ENCODE results near the gene IL7R.

The IL7R gene

DNA sequence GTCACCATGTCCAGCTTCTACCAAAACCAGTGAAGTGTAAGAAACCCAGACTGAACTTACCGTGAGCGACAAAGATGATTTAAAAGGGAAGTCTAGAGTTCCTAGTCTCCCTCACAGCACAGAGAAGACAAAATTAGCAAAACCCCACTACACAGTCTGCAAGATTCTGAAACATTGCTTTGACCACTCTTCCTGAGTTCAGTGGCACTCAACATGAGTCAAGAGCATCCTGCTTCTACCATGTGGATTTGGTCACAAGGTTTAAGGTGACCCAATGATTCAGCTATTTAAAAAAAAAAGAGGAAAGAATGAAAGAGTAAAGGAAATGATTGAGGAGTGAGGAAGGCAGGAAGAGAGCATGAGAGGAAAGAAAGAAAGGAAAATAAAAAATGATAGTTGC is 19.8 kb downstream of the IL7R start:
- no peak for DNase-seq (ENCODE audit: low read depth in 1 of 2, low spot score in 1 of 2)
- H3K4me3 ChIP-seq (replicated peaks; ENCODE audit: insufficient read depth, low read length): no peak overlapping the region
- no peak overlapping the region for H3K27ac ChIP-seq (replicated peaks)
- TF ChIP-seq, protein P1, sequence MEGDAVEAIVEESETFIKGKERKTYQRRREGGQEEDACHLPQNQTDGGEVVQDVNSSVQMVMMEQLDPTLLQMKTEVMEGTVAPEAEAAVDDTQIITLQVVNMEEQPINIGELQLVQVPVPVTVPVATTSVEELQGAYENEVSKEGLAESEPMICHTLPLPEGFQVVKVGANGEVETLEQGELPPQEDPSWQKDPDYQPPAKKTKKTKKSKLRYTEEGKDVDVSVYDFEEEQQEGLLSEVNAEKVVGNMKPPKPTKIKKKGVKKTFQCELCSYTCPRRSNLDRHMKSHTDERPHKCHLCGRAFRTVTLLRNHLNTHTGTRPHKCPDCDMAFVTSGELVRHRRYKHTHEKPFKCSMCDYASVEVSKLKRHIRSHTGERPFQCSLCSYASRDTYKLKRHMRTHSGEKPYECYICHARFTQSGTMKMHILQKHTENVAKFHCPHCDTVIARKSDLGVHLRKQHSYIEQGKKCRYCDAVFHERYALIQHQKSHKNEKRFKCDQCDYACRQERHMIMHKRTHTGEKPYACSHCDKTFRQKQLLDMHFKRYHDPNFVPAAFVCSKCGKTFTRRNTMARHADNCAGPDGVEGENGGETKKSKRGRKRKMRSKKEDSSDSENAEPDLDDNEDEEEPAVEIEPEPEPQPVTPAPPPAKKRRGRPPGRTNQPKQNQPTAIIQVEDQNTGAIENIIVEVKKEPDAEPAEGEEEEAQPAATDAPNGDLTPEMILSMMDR (IDR thresholded peaks at IDR 0.05; ENCODE audit: insufficient read depth, low read length): no peak
- TF ChIP-seq GABPA (IDR thresholded peaks at IDR 0.05; ENCODE audit: low read depth): no peak
- TF ChIP-seq SPI1 (IDR thresholded peaks at IDR 0.05; ENCODE audit: borderline replicate concordance, low read depth): no peak
- H3K27me3 ChIP-seq (ENCODE audit: insufficient read depth, poor library complexity, severe bottlenecking): no peaks in the 10 kb centered on the region

DNA sequence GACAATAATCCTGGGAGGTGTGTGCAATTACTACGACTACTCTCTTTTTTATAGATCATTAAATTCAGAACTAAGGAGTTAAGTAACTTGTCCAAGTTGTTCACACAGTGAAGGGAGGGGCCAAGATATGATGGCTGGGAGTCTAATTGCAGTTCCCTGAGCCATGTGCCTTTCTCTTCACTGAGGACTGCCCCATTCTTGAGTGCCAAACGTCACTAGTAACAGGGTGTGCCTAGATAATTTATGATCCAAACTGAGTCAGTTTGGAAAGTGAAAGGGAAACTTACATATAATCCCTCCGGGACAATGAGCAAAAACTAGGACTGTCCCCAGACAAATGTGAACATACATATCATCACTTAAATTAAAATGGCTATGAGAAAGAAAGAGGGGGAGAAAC is 20.2 kb downstream of the IL7R start:
- no peak overlapping the region for H3K27ac ChIP-seq (replicated peaks)
- no peaks in the 10 kb centered on the region for H3K27me3 ChIP-seq (ENCODE audit: insufficient read depth, poor library complexity, severe bottlenecking)
- DNase-seq (ENCODE audit: low read depth in 1 of 2, low spot score in 1 of 2): no peak
- TF ChIP-seq, protein P1 (IDR thresholded peaks at IDR 0.05; ENCODE audit: insufficient read depth, low read length): no peak
- TF ChIP-seq GABPA (IDR thresholded peaks at IDR 0.05; ENCODE audit: low read depth): no peak
- no peak for TF ChIP-seq SPI1 (IDR thresholded peaks at IDR 0.05; ENCODE audit: borderline replicate concordance, low read depth)
- TF ChIP-seq, protein P2, sequence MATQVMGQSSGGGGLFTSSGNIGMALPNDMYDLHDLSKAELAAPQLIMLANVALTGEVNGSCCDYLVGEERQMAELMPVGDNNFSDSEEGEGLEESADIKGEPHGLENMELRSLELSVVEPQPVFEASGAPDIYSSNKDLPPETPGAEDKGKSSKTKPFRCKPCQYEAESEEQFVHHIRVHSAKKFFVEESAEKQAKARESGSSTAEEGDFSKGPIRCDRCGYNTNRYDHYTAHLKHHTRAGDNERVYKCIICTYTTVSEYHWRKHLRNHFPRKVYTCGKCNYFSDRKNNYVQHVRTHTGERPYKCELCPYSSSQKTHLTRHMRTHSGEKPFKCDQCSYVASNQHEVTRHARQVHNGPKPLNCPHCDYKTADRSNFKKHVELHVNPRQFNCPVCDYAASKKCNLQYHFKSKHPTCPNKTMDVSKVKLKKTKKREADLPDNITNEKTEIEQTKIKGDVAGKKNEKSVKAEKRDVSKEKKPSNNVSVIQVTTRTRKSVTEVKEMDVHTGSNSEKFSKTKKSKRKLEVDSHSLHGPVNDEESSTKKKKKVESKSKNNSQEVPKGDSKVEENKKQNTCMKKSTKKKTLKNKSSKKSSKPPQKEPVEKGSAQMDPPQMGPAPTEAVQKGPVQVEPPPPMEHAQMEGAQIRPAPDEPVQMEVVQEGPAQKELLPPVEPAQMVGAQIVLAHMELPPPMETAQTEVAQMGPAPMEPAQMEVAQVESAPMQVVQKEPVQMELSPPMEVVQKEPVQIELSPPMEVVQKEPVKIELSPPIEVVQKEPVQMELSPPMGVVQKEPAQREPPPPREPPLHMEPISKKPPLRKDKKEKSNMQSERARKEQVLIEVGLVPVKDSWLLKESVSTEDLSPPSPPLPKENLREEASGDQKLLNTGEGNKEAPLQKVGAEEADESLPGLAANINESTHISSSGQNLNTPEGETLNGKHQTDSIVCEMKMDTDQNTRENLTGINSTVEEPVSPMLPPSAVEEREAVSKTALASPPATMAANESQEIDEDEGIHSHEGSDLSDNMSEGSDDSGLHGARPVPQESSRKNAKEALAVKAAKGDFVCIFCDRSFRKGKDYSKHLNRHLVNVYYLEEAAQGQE (IDR thresholded peaks at IDR 0.05; ENCODE audit: insufficient replicate concordance, low read depth): no peak
- no peak for TF ChIP-seq POLR2AphosphoS5 (IDR thresholded peaks at IDR 0.05; ENCODE audit: low read depth)
- no peak overlapping the region for H3K4me3 ChIP-seq (replicated peaks; ENCODE audit: insufficient read depth, low read length)

DNA sequence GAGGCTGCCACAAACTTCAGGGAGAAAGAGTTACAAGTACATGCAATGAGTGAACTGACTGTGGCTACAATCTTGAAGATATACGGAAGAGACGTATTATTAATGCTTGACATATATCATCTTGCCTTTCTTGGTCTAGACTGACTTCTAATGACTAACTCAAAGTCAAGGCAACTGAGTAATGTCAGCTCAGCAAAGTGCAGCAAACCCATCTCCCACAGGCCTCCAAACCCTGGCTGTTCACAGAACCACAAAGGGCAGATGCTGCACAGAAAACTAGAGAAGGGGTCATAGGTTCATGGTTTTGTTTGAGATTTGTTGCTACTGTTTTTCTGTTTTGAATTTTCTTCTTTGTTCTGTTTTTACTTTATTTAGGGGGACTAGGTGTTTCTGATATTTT is 21.0 kb downstream of the IL7R start:
- Histone ChIP-seq H3K4me3 (replicated peaks; ENCODE audit: insufficient read depth, low read length) (no peak overlapping the region), H3K27me3 (ENCODE audit: insufficient read depth, poor library complexity, severe bottlenecking) (no peaks in the 10 kb centered on the region), H3K27ac (replicated peaks) (no peak overlapping the region)
- DNase-seq (ENCODE audit: low read depth in 1 of 2, low spot score in 1 of 2): no peak
- TF ChIP-seq GABPA (IDR thresholded peaks at IDR 0.05; ENCODE audit: low read depth) (no peak), POLR2AphosphoS5 (IDR thresholded peaks at IDR 0.05; ENCODE audit: low read depth) (no peak)
- TF ChIP-seq, protein P2 (IDR thresholded peaks at IDR 0.05; ENCODE audit: insufficient replicate concordance, low read depth): no peak

GRCh38 chr5:35878079-35878478 is 21.4 kb downstream of the IL7R start:
- TF ChIP-seq, protein P2 (IDR thresholded peaks at IDR 0.05; ENCODE audit: insufficient replicate concordance, low read depth): no peak
- TF ChIP-seq SPI1 (IDR thresholded peaks at IDR 0.05; ENCODE audit: borderline replicate concordance, low read depth) (no peak), GABPA (IDR thresholded peaks at IDR 0.05; ENCODE audit: low read depth) (no peak), POLR2AphosphoS5 (IDR thresholded peaks at IDR 0.05; ENCODE audit: low read depth) (no peak)
- TF ChIP-seq, protein P1 (IDR thresholded peaks at IDR 0.05; ENCODE audit: insufficient read depth, low read length): no peak
- Histone ChIP-seq H3K4me3 (replicated peaks; ENCODE audit: insufficient read depth, low read length) (no peak overlapping the region), H3K27me3 (ENCODE audit: insufficient read depth, poor library complexity, severe bottlenecking) (no peaks in the 10 kb centered on the region), H3K27ac (replicated peaks) (no peak overlapping the region)
- no peak for DNase-seq (ENCODE audit: low read depth in 1 of 2, low spot score in 1 of 2)

Data from HL-60 (cell line).